Sigmoid colon (tissue), 4 donors: ENCODE results near the gene ERO1A.

Experiments used
- CTCF ChIP-seq, 4 experiments: fragments of 450-650 bp in 3 of 4; fragments of 200-600 bp in 1 of 4; IDR thresholded peaks; one replicate each; pipeline ENCODE4 v1.5.1; 2016 to 2019; ENCODE audit warnings: antibody characterized with exemption in 4 of 4, mild to moderate bottlenecking in 3 of 4, moderate library complexity in 2 of 4
- EP300 ChIP-seq, 4 donors: sonication (generic); formaldehyde crosslinking; IDR thresholded peaks; one replicate each; pipeline ENCODE4 v1.6.1; 2017; ENCODE audit warnings: antibody characterized with exemption in 4 of 4
- POLR2A ChIP-seq, 2 donors: fragments of 450-650 bp; IDR thresholded peaks; one replicate each; pipeline ENCODE4 v1.6.1; 2016; ENCODE audit warnings: antibody characterized with exemption in 2 of 2, mild to moderate bottlenecking in 2 of 2, moderate library complexity in 2 of 2
- POLR2AphosphoS5 ChIP-seq, 4 donors: sonication (generic); formaldehyde crosslinking; IDR thresholded peaks; one replicate each; pipeline ENCODE4 v1.6.1; 2017; ENCODE audit warnings: antibody characterized with exemption in 4 of 4

GRCh38 chr14:52711666-52712065 is 16.3 kb upstream of the ERO1A start:
- no peak for TF ChIP-seq CTCF (IDR thresholded peaks at IDR 0.05)
- no peak for TF ChIP-seq POLR2AphosphoS5 (IDR thresholded peaks at IDR 0.05)
- TF ChIP-seq EP300 (IDR thresholded peaks at IDR 0.05): no peak
- TF ChIP-seq POLR2A (IDR thresholded peaks at IDR 0.05): no peak
